SK-N-SH treated with all-trans-retinoic acid at 6 μM for 48 hours (cell line): ENCODE results near the gene PIM2.

Source experiments
- RARB ChIP-seq: fragments of 250-450 bp; sonication (Bioruptor Pico); IDR thresholded peaks from 2 replicates; pipeline ENCODE4 v1.8.0; 2021; ENCODE audit warnings: mild to moderate bottlenecking, moderate library complexity
- TCF4 ChIP-seq: fragments of 250-450 bp; sonication (Bioruptor Pico); IDR thresholded peaks from 2 replicates; pipeline ENCODE4 v1.8.0; 2021; ENCODE audit warnings: mild to moderate bottlenecking, moderate library complexity, borderline replicate concordance
- ZFP3 ChIP-seq: fragments of 250-450 bp; sonication (Bioruptor Pico); IDR thresholded peaks from 2 replicates; pipeline ENCODE4 v1.5.0; 2020; ENCODE audit warnings: mild to moderate bottlenecking, moderate library complexity
- ZNF565 ChIP-seq: fragments of 450-650 bp; formaldehyde crosslinking; conservative IDR thresholded peaks from 2 replicates; pipeline ENCODE4 v1.5.0; 2020; ENCODE audit warnings: low read depth, mild to moderate bottlenecking, moderate library complexity

- TF ChIP-seq TCF4 (CRISPR knock-in tag) (no peak), ZNF565 (CRISPR knock-in tag) (no peak), RARB (no peak), ZFP3 (CRISPR knock-in tag) (no peak)
Measured at GRCh38 chrX:48958635-48959094, 39.8 kb upstream of the PIM2 start.
